Liver (tissue), 9 donors: ENCODE measurements around the gene RAB41. TPM values are rescaled to one million over a fixed set of nuclear protein-coding genes. Genes with fewer than 3 reads are reported as not detected.

Experiments
- DNase-seq: peaks from one replicate; pipeline ENCODE4 v3.0.0-alpha.2; 2017; ENCODE audit warnings: low spot score
- H3K27ac ChIP-seq, 2 donors: one replicate each; pipeline ENCODE4 v1.7.0; 2013; ENCODE audit warnings: inconsistent platforms in 2 of 2, low read length in 2 of 2, control low read depth in 1 of 2, low read depth in 1 of 2, mild to moderate bottlenecking in 1 of 2
- H3K27me3 ChIP-seq, 4 donors: one replicate each; pipeline versions ENCODE4 v1.6.1 to v1.7.0; 2013; ENCODE audit warnings: low read length in 3 of 4, inconsistent platforms in 1 of 4, mild to moderate bottlenecking in 1 of 4, moderate library complexity in 1 of 4; ENCODE audit not compliant: control insufficient read depth in 4 of 4, insufficient read depth in 4 of 4
- H3K36me3 ChIP-seq, 4 donors: one replicate each; pipeline versions ENCODE4 v1.6.1 to v1.7.0; 2013; ENCODE audit warnings: low read length in 3 of 4, mild to moderate bottlenecking in 3 of 4, low read depth in 1 of 4, moderate library complexity in 1 of 4; ENCODE audit not compliant: control insufficient read depth in 4 of 4, insufficient read depth in 3 of 4
- H3K4me1 ChIP-seq, 4 donors: one replicate each; pipeline versions ENCODE4 v1.6.1 to v1.7.0; 2013; ENCODE audit warnings: low read length in 3 of 4, mild to moderate bottlenecking in 3 of 4, moderate library complexity in 1 of 4; ENCODE audit not compliant: control insufficient read depth in 4 of 4, insufficient read depth in 4 of 4
- H3K4me3 ChIP-seq, 3 donors: one replicate each; pipeline versions ENCODE4 v1.6.1 to v1.7.0; 2013; ENCODE audit warnings: low read length in 3 of 3, control low read depth in 1 of 3, low read depth in 1 of 3, mild to moderate bottlenecking in 1 of 3
- H3K9ac ChIP-seq, 2 donors: one replicate each; pipeline ENCODE4 v1.7.0; 2013; ENCODE audit warnings: low read length in 2 of 2, mild to moderate bottlenecking in 2 of 2, moderate library complexity in 2 of 2, control low read depth in 1 of 2, low read depth in 1 of 2
- H3K9me3 ChIP-seq, 4 donors: one replicate each; pipeline versions ENCODE4 v1.6.1 to v1.7.0; 2013; ENCODE audit warnings: low read length in 3 of 4; ENCODE audit not compliant: control insufficient read depth in 4 of 4
- EGR1 ChIP-seq, 2 donors: IDR thresholded peaks; 2 replicates each; pipeline ENCODE4 v1.6.1; 2016 to 2018; ENCODE audit warnings: antibody characterized with exemption in 2 of 2, low read depth in 2 of 2
- FOXA1 ChIP-seq: IDR thresholded peaks from 2 replicates; pipeline ENCODE4 v1.6.1; 2016; ENCODE audit warnings: antibody characterized with exemption
- FOXA2 ChIP-seq: IDR thresholded peaks from 2 replicates; pipeline ENCODE4 v1.6.1; 2016; ENCODE audit warnings: antibody characterized with exemption
- GABPA ChIP-seq, 2 donors: IDR thresholded peaks in 1 of 2; conservative IDR thresholded peaks in 1 of 2; 2 replicates each; pipeline ENCODE4 v1.6.1; 2016; ENCODE audit warnings: antibody characterized with exemption in 2 of 2, mild to moderate bottlenecking in 1 of 2, moderate library complexity in 1 of 2
- HNF4A ChIP-seq, 2 donors: conservative IDR thresholded peaks; 2 replicates each; pipeline ENCODE4 v1.6.1; 2016; ENCODE audit warnings: antibody characterized with exemption in 2 of 2, mild to moderate bottlenecking in 2 of 2
- HNF4G ChIP-seq: IDR thresholded peaks from 2 replicates; pipeline ENCODE4 v1.6.1; 2016; ENCODE audit warnings: antibody characterized with exemption
- JUND ChIP-seq, 2 donors: IDR thresholded peaks; 2 replicates each; pipeline ENCODE4 v1.6.1; 2016; ENCODE audit warnings: antibody characterized with exemption in 2 of 2
- NR2F2 ChIP-seq: IDR thresholded peaks from 2 replicates; pipeline ENCODE4 v1.6.1; 2016; ENCODE audit warnings: antibody characterized with exemption
- RAD21 ChIP-seq, 2 donors: IDR thresholded peaks; 2 replicates each; pipeline ENCODE4 v1.6.1; 2016; ENCODE audit warnings: antibody characterized with exemption in 2 of 2, mild to moderate bottlenecking in 2 of 2
- RXRA ChIP-seq, 2 donors: IDR thresholded peaks; 2 replicates each; pipeline ENCODE4 v1.6.1; 2017 to 2018; ENCODE audit warnings: antibody characterized with exemption in 2 of 2, mild to moderate bottlenecking in 1 of 2
- SP1 ChIP-seq: IDR thresholded peaks from 2 replicates; pipeline ENCODE4 v1.6.1; 2018; ENCODE audit warnings: antibody characterized with exemption, mild to moderate bottlenecking
- TAF1 ChIP-seq: conservative IDR thresholded peaks from 2 replicates; pipeline ENCODE4 v1.6.1; 2016; ENCODE audit warnings: antibody characterized with exemption, mild to moderate bottlenecking
- YY1 ChIP-seq: IDR thresholded peaks from 2 replicates; pipeline ENCODE4 v1.6.1; 2016; ENCODE audit warnings: antibody characterized with exemption, mild to moderate bottlenecking
- WGBS: extraction: QIAGEN DNeasy Blood & Tissue Kit; methylation state at CpG from one replicate; pipeline ENCODE4 v1.1.7; 2013; 5-methylcytosine and 5-hydroxymethylcytosine counted together
- polyA plus RNA-seq, 2 donors: library from polyadenylated mRNA; stranded (reverse) in 1 of 2; unstranded in 1 of 2; fragments of 200-250 nt in 1 of 2; fragments of >200 nt in 1 of 2; fragmentation: Nextera tagmentation in 1 of 2; extraction: Ambion mirVana in 1 of 2; gene quantifications; one replicate each; pipeline versions ENCODE4 v1.2.1 to v1.2.3, GENCODE V29; 2013 to 2015
- total RNA-seq, 2 donors: library from RNA; depleted of rRNA; stranded (reverse); fragments of >200 nt; gene quantifications; one replicate each; pipeline ENCODE4 v1.2.3, GENCODE V29; 2014
- TF ChIP-seq, protein P1 (sequence below): fragments of 150-350 bp; IDR thresholded peaks from 2 replicates; pipeline ENCODE4 v1.5.1; 2017; ENCODE audit warnings: improper control_type of control experiment, low read depth, low read length; ENCODE audit not compliant: missing input control
- TF ChIP-seq, protein P2 (sequence below): IDR thresholded peaks from 2 replicates; pipeline ENCODE4 v1.6.1; 2016; ENCODE audit warnings: antibody characterized with exemption
- TF ChIP-seq, protein P3 (sequence below): IDR thresholded peaks from 2 replicates; pipeline ENCODE4 v1.6.1; 2016; ENCODE audit warnings: antibody characterized with exemption
- TF ChIP-seq, protein P4 (sequence below): IDR thresholded peaks from 2 replicates; pipeline ENCODE4 v1.6.1; 2016; ENCODE audit warnings: antibody characterized with exemption, mild to moderate bottlenecking
- TF ChIP-seq, protein P5 (sequence below): IDR thresholded peaks from 2 replicates; pipeline ENCODE4 v1.6.1; 2016; ENCODE audit warnings: antibody characterized with exemption
- donor health status: healthy.
- donor health status: healthy.
- donor health status: healthy.
- donor health status: healthy.
- donor health status: healthy.

The RAB41 gene
- total and polyA plus RNA-seq, 4 donors, result not detected

DNA sequence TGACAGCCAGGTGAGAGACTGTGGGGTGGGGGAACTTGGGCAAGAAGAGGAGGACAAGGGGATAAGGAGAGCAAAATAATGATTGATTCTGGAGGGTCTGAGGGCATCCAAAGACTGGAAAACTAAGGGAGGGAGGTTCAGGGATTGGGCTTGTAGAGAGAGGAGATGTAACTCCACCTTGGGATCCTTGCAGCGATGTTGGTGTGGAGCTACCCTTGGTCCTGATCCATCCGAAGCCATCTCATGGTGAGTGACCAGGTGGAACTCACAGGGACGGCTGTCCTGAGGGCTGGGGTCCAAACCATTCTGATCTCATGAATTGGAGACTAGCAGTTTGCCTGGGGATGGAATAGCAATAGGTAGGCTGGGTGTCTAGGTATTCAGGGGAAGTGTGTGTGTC, 1.4 kb upstream of the RAB41 start:
- Histone ChIP-seq H3K9ac (no peak overlapping the region), H3K27ac (no peak overlapping the region)

More for the DNA sequence above, 1.4 kb upstream of the RAB41 start:
- H3K4me1 ChIP-seq, result no peaks in the 10 kb centered on the region
- H3K36me3 ChIP-seq, result peaks cover 0 to 2% (median 0%) of the 10 kb centered on the region in 4 donors
- WGBS, result 96% methylated on average over 3 of the region's 3 CpGs
- TF ChIP-seq, protein P1, sequence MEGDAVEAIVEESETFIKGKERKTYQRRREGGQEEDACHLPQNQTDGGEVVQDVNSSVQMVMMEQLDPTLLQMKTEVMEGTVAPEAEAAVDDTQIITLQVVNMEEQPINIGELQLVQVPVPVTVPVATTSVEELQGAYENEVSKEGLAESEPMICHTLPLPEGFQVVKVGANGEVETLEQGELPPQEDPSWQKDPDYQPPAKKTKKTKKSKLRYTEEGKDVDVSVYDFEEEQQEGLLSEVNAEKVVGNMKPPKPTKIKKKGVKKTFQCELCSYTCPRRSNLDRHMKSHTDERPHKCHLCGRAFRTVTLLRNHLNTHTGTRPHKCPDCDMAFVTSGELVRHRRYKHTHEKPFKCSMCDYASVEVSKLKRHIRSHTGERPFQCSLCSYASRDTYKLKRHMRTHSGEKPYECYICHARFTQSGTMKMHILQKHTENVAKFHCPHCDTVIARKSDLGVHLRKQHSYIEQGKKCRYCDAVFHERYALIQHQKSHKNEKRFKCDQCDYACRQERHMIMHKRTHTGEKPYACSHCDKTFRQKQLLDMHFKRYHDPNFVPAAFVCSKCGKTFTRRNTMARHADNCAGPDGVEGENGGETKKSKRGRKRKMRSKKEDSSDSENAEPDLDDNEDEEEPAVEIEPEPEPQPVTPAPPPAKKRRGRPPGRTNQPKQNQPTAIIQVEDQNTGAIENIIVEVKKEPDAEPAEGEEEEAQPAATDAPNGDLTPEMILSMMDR, result no peak
- TF ChIP-seq SP1 (no peak), TAF1 (no peak), HNF4A (conservative IDR thresholded peaks at IDR 0.05) (no peak), JUND (IDR thresholded peaks at IDR 0.05) (no peak), FOXA1 (no peak), GABPA (IDR thresholded peaks at IDR 0.05 in 1 of 2, conservative IDR thresholded peaks at IDR 0.05 in 1 of 2) (no peak), RXRA (IDR thresholded peaks at IDR 0.05) (no peak), YY1 (no peak), HNF4G (no peak), NR2F2 (no peak), RAD21 (IDR thresholded peaks at IDR 0.05) (no peak), FOXA2 (no peak), EGR1 (IDR thresholded peaks at IDR 0.05; ENCODE audit: low read depth in 2 of 2) (no peak)
- TF ChIP-seq, protein P2, sequence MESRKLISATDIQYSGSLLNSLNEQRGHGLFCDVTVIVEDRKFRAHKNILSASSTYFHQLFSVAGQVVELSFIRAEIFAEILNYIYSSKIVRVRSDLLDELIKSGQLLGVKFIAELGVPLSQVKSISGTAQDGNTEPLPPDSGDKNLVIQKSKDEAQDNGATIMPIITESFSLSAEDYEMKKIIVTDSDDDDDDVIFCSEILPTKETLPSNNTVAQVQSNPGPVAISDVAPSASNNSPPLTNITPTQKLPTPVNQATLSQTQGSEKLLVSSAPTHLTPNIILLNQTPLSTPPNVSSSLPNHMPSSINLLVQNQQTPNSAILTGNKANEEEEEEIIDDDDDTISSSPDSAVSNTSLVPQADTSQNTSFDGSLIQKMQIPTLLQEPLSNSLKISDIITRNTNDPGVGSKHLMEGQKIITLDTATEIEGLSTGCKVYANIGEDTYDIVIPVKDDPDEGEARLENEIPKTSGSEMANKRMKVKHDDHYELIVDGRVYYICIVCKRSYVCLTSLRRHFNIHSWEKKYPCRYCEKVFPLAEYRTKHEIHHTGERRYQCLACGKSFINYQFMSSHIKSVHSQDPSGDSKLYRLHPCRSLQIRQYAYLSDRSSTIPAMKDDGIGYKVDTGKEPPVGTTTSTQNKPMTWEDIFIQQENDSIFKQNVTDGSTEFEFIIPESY, result no peak
- TF ChIP-seq, protein P3, sequence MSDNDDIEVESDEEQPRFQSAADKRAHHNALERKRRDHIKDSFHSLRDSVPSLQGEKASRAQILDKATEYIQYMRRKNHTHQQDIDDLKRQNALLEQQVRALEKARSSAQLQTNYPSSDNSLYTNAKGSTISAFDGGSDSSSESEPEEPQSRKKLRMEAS, result no peak
- TF ChIP-seq, protein P4, sequence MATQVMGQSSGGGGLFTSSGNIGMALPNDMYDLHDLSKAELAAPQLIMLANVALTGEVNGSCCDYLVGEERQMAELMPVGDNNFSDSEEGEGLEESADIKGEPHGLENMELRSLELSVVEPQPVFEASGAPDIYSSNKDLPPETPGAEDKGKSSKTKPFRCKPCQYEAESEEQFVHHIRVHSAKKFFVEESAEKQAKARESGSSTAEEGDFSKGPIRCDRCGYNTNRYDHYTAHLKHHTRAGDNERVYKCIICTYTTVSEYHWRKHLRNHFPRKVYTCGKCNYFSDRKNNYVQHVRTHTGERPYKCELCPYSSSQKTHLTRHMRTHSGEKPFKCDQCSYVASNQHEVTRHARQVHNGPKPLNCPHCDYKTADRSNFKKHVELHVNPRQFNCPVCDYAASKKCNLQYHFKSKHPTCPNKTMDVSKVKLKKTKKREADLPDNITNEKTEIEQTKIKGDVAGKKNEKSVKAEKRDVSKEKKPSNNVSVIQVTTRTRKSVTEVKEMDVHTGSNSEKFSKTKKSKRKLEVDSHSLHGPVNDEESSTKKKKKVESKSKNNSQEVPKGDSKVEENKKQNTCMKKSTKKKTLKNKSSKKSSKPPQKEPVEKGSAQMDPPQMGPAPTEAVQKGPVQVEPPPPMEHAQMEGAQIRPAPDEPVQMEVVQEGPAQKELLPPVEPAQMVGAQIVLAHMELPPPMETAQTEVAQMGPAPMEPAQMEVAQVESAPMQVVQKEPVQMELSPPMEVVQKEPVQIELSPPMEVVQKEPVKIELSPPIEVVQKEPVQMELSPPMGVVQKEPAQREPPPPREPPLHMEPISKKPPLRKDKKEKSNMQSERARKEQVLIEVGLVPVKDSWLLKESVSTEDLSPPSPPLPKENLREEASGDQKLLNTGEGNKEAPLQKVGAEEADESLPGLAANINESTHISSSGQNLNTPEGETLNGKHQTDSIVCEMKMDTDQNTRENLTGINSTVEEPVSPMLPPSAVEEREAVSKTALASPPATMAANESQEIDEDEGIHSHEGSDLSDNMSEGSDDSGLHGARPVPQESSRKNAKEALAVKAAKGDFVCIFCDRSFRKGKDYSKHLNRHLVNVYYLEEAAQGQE, result no peak
- TF ChIP-seq, protein P5, sequence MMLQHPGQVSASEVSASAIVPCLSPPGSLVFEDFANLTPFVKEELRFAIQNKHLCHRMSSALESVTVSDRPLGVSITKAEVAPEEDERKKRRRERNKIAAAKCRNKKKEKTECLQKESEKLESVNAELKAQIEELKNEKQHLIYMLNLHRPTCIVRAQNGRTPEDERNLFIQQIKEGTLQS, result no peak
- no peaks in the 10 kb centered on the region for H3K9me3 ChIP-seq
- no peak for DNase-seq
- H3K27me3 ChIP-seq, result peaks cover 0 to 2% (median 0%) of the 10 kb centered on the region in 4 donors
- no peak overlapping the region for H3K4me3 ChIP-seq
